Measurements from ENCODE around the gene RNASEH2B. TPM values are rescaled to one million over a fixed set of nuclear protein-coding genes. Genes with fewer than 3 reads are reported as not detected.

Gene RNASEH2B
- total and polyA plus RNA-seq, 2 donors (not counting 1 experiment from before 2014, with no cell fraction given) = 64.0 to 151 TPM

DNA sequence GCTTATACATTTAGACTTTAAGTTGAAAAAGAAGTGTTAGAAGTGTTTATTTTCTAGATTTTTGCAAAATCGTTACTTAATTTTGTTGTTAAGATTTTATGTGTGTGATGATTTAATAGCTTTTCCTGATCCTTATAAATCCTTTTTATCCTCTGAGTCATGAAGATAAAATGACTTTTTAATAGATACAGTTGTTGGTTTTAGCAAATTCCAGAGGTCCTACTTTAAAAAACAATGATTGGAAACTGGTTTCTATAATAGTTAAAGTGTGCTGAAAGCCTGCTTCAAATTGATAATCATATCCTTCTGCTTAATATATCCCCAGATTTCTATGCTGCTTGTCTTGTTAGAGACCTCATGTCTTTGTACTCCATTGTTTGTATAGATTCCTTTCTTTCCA lies 39.0 kb downstream of the RNASEH2B start:
- H3K27me3 ChIP-seq (replicated peaks in 1 of 4; ENCODE audit: control extremely low read depth in 1 of 4, control insufficient read depth in 3 of 4, insufficient read depth in 4 of 4, low read length in 3 of 4) = no peaks in the 10 kb centered on the region
- POLR2A ChIA-PET = no interaction called here
- Mint-ChIP-seq H3K9me3 (ENCODE audit: insufficient read depth) (no peaks in the 10 kb centered on the region), H3K4me1 (no peaks in the 10 kb centered on the region), H3K27me3 (no peaks in the 10 kb centered on the region), H3K27ac (no peak overlapping the region), H3K4me3 (no peak overlapping the region)
- no peak overlapping the region for H3K9ac ChIP-seq (ENCODE audit: low read length)
- peaks cover 7 to 68% of the 10 kb centered on the region in 2 experiments for H3K36me3 ChIP-seq (replicated peaks in 1 of 2; ENCODE audit: control extremely low read depth in 1 of 2, control insufficient read depth in 1 of 2, extremely low read depth in 1 of 2, insufficient read depth in 2 of 2, low read length in 1 of 2)
- no peak overlapping the region for H2AFZ ChIP-seq (ENCODE audit: insufficient read depth, low read depth, low read length, poor library complexity, severe bottlenecking)
- peaks cover 5% of the 10 kb centered on the region for H3K79me2 ChIP-seq (ENCODE audit: control insufficient read depth, insufficient read depth, low read length)
- DNase-seq (no peak), ATAC-seq (ENCODE audit: low read depth) (no peak)
- H3K4me3 ChIP-seq (ENCODE audit: control extremely low read depth in 1 of 5, extremely low read depth in 1 of 5, insufficient read depth in 1 of 5, low read depth in 2 of 5, low read length in 4 of 5) = no peak overlapping the region
- peaks cover 7% of the 10 kb centered on the region for H4K20me1 ChIP-seq (ENCODE audit: control insufficient read depth, insufficient read depth, low read length, poor library complexity, severe bottlenecking)
- intact Hi-C loops (cut with micrococcal nuclease) = no loop called here
- WGBS (ENCODE audit: insufficient coverage) = no CpG with 5 or more reads among the region's 1 CpG
- TF ChIP-seq, protein P1, sequence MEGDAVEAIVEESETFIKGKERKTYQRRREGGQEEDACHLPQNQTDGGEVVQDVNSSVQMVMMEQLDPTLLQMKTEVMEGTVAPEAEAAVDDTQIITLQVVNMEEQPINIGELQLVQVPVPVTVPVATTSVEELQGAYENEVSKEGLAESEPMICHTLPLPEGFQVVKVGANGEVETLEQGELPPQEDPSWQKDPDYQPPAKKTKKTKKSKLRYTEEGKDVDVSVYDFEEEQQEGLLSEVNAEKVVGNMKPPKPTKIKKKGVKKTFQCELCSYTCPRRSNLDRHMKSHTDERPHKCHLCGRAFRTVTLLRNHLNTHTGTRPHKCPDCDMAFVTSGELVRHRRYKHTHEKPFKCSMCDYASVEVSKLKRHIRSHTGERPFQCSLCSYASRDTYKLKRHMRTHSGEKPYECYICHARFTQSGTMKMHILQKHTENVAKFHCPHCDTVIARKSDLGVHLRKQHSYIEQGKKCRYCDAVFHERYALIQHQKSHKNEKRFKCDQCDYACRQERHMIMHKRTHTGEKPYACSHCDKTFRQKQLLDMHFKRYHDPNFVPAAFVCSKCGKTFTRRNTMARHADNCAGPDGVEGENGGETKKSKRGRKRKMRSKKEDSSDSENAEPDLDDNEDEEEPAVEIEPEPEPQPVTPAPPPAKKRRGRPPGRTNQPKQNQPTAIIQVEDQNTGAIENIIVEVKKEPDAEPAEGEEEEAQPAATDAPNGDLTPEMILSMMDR (IDR thresholded peaks at IDR 0.05) = no peak
- TF ChIP-seq EZH2 (IDR thresholded peaks at IDR 0.05; ENCODE audit: borderline replicate concordance, insufficient read depth, low read depth, low read length, poor library complexity, severe bottlenecking) = no peak
- no peaks in the 10 kb centered on the region for H3K9me3 ChIP-seq (ENCODE audit: control extremely low read depth in 1 of 3, control insufficient read depth in 2 of 3, insufficient read depth in 1 of 3, low read length in 2 of 3)
- H3K27ac ChIP-seq (ENCODE audit: low read length in 2 of 2) = no peak overlapping the region
- H3K4me2 ChIP-seq (replicated peaks; ENCODE audit: low read depth, low read length, poor library complexity, severe bottlenecking) = no peak overlapping the region
- CTCF ChIA-PET = interaction anchor here (0.9 kb wide), 1 partner anchor 972 kb away, joined by 3 read pairs; no protein-coding TSS in a partner anchor
- no peaks in the 10 kb centered on the region for H3K4me1 ChIP-seq (ENCODE audit: control insufficient read depth in 2 of 2, insufficient read depth in 2 of 2, low read length in 2 of 2)

DNA sequence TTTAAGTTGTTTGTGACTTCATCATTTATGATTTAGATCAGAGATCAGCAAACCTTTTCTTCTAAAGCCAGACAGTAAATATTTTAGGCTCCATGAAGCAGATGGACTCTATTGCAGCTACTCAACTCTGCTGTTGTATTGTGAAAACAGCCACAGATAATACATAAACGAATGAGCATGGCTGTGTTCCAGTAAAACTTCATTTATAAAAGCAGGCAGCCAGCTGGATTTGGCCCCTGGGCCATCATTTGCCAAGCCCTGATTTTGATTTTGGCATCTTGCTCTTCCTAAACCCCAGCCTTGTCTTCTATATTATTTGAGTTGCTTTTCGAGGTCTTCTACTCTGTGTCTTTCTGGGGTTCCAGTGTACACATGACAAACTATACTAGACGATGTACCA lies 41.3 kb downstream of the RNASEH2B start:
- Mint-ChIP-seq H3K9me3 (ENCODE audit: insufficient read depth) (no peaks in the 10 kb centered on the region), H3K27me3 (no peaks in the 10 kb centered on the region), H3K4me1 (no peaks in the 10 kb centered on the region), H3K27ac (no peak overlapping the region), H3K4me3 (no peak overlapping the region)
- H3K9me3 ChIP-seq (ENCODE audit: control extremely low read depth in 1 of 3, control insufficient read depth in 2 of 3, insufficient read depth in 1 of 3, low read length in 2 of 3) = no peaks in the 10 kb centered on the region
- peaks cover 10 to 66% of the 10 kb centered on the region in 2 experiments for H3K36me3 ChIP-seq (replicated peaks in 1 of 2; ENCODE audit: control extremely low read depth in 1 of 2, control insufficient read depth in 1 of 2, extremely low read depth in 1 of 2, insufficient read depth in 2 of 2, low read length in 1 of 2)
- intact Hi-C loops (cut with micrococcal nuclease) = no loop called here
- no peaks in the 10 kb centered on the region for H3K27me3 ChIP-seq (replicated peaks in 1 of 4; ENCODE audit: control extremely low read depth in 1 of 4, control insufficient read depth in 3 of 4, insufficient read depth in 4 of 4, low read length in 3 of 4)
- H3K4me1 ChIP-seq (ENCODE audit: control insufficient read depth in 2 of 2, insufficient read depth in 2 of 2, low read length in 2 of 2) = no peaks in the 10 kb centered on the region
- no peak overlapping the region for H3K9ac ChIP-seq (ENCODE audit: low read length)
- DNase-seq (no peak), ATAC-seq (ENCODE audit: low read depth) (no peak)
- no peak overlapping the region for H3K4me2 ChIP-seq (replicated peaks; ENCODE audit: low read depth, low read length, poor library complexity, severe bottlenecking)
- TF ChIP-seq, protein P1 (IDR thresholded peaks at IDR 0.05) = no peak
- TF ChIP-seq EZH2 (IDR thresholded peaks at IDR 0.05; ENCODE audit: borderline replicate concordance, insufficient read depth, low read depth, low read length, poor library complexity, severe bottlenecking) = no peak
- H3K4me3 ChIP-seq (ENCODE audit: control extremely low read depth in 1 of 5, extremely low read depth in 1 of 5, insufficient read depth in 1 of 5, low read depth in 2 of 5, low read length in 4 of 5) = no peak overlapping the region
- peaks cover 8% of the 10 kb centered on the region for H4K20me1 ChIP-seq (ENCODE audit: control insufficient read depth, insufficient read depth, low read length, poor library complexity, severe bottlenecking)
- no peak overlapping the region for H2AFZ ChIP-seq (ENCODE audit: insufficient read depth, low read depth, low read length, poor library complexity, severe bottlenecking)
- no peak overlapping the region for H3K27ac ChIP-seq (ENCODE audit: low read length in 2 of 2)
- ChIA-PET CTCF (no interaction called here), POLR2A (no interaction called here)
- H3K79me2 ChIP-seq (ENCODE audit: control insufficient read depth, insufficient read depth, low read length) = no peaks in the 10 kb centered on the region
- 92% methylated on average over 1 of the region's 3 CpGs for WGBS (ENCODE audit: insufficient coverage)
